Caco-2 (cell line): ENCODE measurements around the gene LCE3B. TPM values are rescaled to one million over a fixed set of nuclear protein-coding genes. Genes with fewer than 3 reads are reported as not detected.

Experiments
- BruUV-seq: library from RNA; stranded (reverse); fragments of 400-500 nt; replicated peaks from 2 replicates; lab custom pipeline; 2021; lab: Mats Ljungman, UMichigan
- CTCF ChIA-PET: fragments of 300-600 bp; sonication (Branson Sonifier 250); formaldehyde crosslinking; loops from one replicate; lab custom pipeline; 2022; ENCODE audit warnings: antibody characterized with exemption; lab: Charles Lee
- POLR2A ChIA-PET: fragments of 300-600 bp; sonication (Branson Sonifier 250); formaldehyde crosslinking; loops from one replicate; lab custom pipeline; 2022; ENCODE audit warnings: antibody characterized with exemption; lab: Charles Lee
- DNase-seq, 2 experiments: peaks; one replicate each; pipeline versions ENCODE4 v3.0.0 to v3.0.0-alpha.2; 2020 to 2022
- H3K27me3 ChIP-seq: replicated peaks from 2 replicates; pipeline ENCODE4 v1.6.0; 2011; ENCODE audit warnings: low read length; ENCODE audit not compliant: control insufficient read depth, insufficient read depth
- H3K36me3 ChIP-seq: 2 replicates; pipeline ENCODE4 v1.5.1; 2011; ENCODE audit warnings: low read length; ENCODE audit not compliant: control insufficient read depth, insufficient read depth
- H3K4me1 ChIP-seq: fragments of 250-450 bp; sonication (Bioruptor Pico); 2 replicates; pipeline ENCODE4 v1.5.1; 2020; ENCODE audit warnings: mild to moderate bottlenecking
- H3K4me3 ChIP-seq: 2 replicates; pipeline ENCODE4 v1.5.1; 2011; ENCODE audit warnings: low read depth, mild to moderate bottlenecking, control low read depth, low read length
- H3K9me3 ChIP-seq: fragments of 250-450 bp; sonication (Bioruptor Pico); 2 replicates; pipeline ENCODE4 v1.5.1; 2020; ENCODE audit warnings: mild to moderate bottlenecking, moderate library complexity
- H3K27ac Mint-ChIP-seq: one replicate; pipeline ENCODE4 v1.8.0; 2022; ENCODE audit warnings: mixed read lengths; ENCODE audit not compliant: unreplicated experiment
- H3K27me3 Mint-ChIP-seq: one replicate; pipeline ENCODE4 v1.8.0; 2022; ENCODE audit warnings: mixed read lengths; ENCODE audit not compliant: insufficient read depth, unreplicated experiment
- H3K36me3 Mint-ChIP-seq: one replicate; pipeline ENCODE4 v1.8.0; 2022; ENCODE audit warnings: mild to moderate bottlenecking, mixed read lengths; ENCODE audit not compliant: insufficient read depth, unreplicated experiment
- H3K4me1 Mint-ChIP-seq: one replicate; pipeline ENCODE4 v1.8.0; 2022; ENCODE audit warnings: low read depth, mixed read lengths; ENCODE audit not compliant: unreplicated experiment
- H3K4me3 Mint-ChIP-seq: one replicate; pipeline ENCODE4 v1.8.0; 2022; ENCODE audit warnings: mild to moderate bottlenecking, moderate library complexity, mixed read lengths; ENCODE audit not compliant: unreplicated experiment
- H3K9me3 Mint-ChIP-seq: one replicate; pipeline ENCODE4 v1.8.0; 2022; ENCODE audit warnings: mixed read lengths; ENCODE audit not compliant: unreplicated experiment
- CTCF ChIP-seq, 2 experiments: fragments of 200-600 bp in 1 of 2; IDR thresholded peaks; 1 replicate in 1 of 2; 2 replicates in 1 of 2; pipeline versions ENCODE4 v1.5.1 to v1.8.0; 2011 to 2022; ENCODE audit warnings: antibody characterized with exemption in 1 of 2, control low read depth in 1 of 2, inconsistent platforms in 1 of 2, low read depth in 1 of 2, low read length in 1 of 2, mild to moderate bottlenecking in 1 of 2, moderate library complexity in 1 of 2; ENCODE audit not compliant: insufficient read depth in 1 of 2, severe bottlenecking in 1 of 2, unreplicated experiment in 1 of 2
- intact Hi-C: fragments of 100-400 bp; cut with micrococcal nuclease; formaldehyde crosslinking; loops from one replicate; pipeline ENCODE4 v1.10.0; 2022; ENCODE audit not compliant: unreplicated experiment
- total RNA-seq: library from RNA; stranded (reverse); gene quantifications from 2 replicates; pipeline ENCODE4 v1.2.3, GENCODE V29; 2022

Gene LCE3B
- total RNA-seq, 1 experiment from 2014 or later: not detected

DNA sequence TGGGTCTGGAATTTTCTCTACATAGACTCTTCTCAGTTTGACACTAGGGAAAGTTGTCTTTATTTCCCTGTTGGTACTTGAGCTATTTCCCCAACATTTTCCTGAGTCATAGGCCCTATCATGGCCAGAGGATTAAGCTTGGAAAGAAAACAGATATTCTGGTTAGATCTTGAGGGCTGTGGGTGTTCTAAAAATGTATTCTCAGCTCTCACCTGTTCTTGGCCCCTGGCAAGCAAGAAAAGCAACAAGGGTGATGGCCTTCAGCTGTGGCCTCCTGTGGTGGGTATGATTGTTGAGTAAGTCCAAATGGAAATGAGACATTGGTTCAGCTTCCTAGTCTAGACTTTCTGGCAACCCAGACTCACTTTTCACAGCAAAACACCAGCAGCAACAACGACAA lies 26.7 kb downstream of the LCE3B start:
- POLR2A ChIA-PET: no interaction called here
- no peak for DNase-seq
- CTCF ChIA-PET: no interaction called here
- Mint-ChIP-seq H3K27me3 (peaks cover 7% of the 10 kb centered on the region), H3K4me1 (no peaks in the 10 kb centered on the region), H3K36me3 (no peaks in the 10 kb centered on the region), H3K4me3 (no peak overlapping the region), H3K27ac (no peak overlapping the region), H3K9me3 (no peaks in the 10 kb centered on the region)
- H3K4me1 ChIP-seq: no peaks in the 10 kb centered on the region
- H3K4me3 ChIP-seq: no peak overlapping the region
- H3K27me3 ChIP-seq: no peaks in the 10 kb centered on the region
- no peaks in the 10 kb centered on the region for H3K9me3 ChIP-seq
- no peak for TF ChIP-seq CTCF (IDR thresholded peaks at IDR 0.05; ENCODE audit: insufficient read depth in 1 of 2, low read depth in 1 of 2, low read length in 1 of 2, severe bottlenecking in 1 of 2, unreplicated experiment in 1 of 2)
- intact Hi-C loops: no loop called here
- no peaks in the 10 kb centered on the region for H3K36me3 ChIP-seq
- BruUV-seq: no TSS peak

- Mint-ChIP-seq H3K4me1 (no peaks in the 10 kb centered on the region), H3K4me3 (no peak overlapping the region), H3K27me3 (peaks cover 7% of the 10 kb centered on the region), H3K36me3 (no peaks in the 10 kb centered on the region), H3K9me3 (no peaks in the 10 kb centered on the region), H3K27ac (no peak overlapping the region)
- Histone ChIP-seq H3K36me3 (no peaks in the 10 kb centered on the region), H3K4me1 (no peaks in the 10 kb centered on the region), H3K4me3 (no peak overlapping the region), H3K9me3 (no peaks in the 10 kb centered on the region), H3K27me3 (no peaks in the 10 kb centered on the region)
- DNase-seq: no peak
- CTCF ChIA-PET: interaction anchor here (0.6 to 1.2 kb wide), 2 partner anchors 10 to 83 kb away, joined by 3 read pairs; no protein-coding TSS in a partner anchor
- intact Hi-C loops: no loop called here
- POLR2A ChIA-PET: no interaction called here
- no peak for TF ChIP-seq CTCF (IDR thresholded peaks at IDR 0.05; ENCODE audit: insufficient read depth in 1 of 2, low read depth in 1 of 2, low read length in 1 of 2, severe bottlenecking in 1 of 2, unreplicated experiment in 1 of 2)
- BruUV-seq: no TSS peak
Measured at GRCh38 chr1:152643945-152644344, 30.3 kb downstream of the LCE3B start.

GRCh38 chr1:152645146-152645545 lies 31.5 kb downstream of the LCE3B start:
- H3K9me3 Mint-ChIP-seq: no peaks in the 10 kb centered on the region
- Histone ChIP-seq H3K9me3 (no peaks in the 10 kb centered on the region), H3K4me3 (no peak overlapping the region), H3K27me3 (no peaks in the 10 kb centered on the region), H3K4me1 (no peaks in the 10 kb centered on the region), H3K36me3 (no peaks in the 10 kb centered on the region)
- BruUV-seq: no TSS peak
- peaks cover 7% of the 10 kb centered on the region for H3K27me3 Mint-ChIP-seq
- no peak overlapping the region for H3K4me3 Mint-ChIP-seq
- intact Hi-C loops: no loop called here
- no peak for DNase-seq
- no peaks in the 10 kb centered on the region for H3K36me3 Mint-ChIP-seq
- ChIA-PET CTCF (no interaction called here), POLR2A (no interaction called here)
- no peaks in the 10 kb centered on the region for H3K4me1 Mint-ChIP-seq
- H3K27ac Mint-ChIP-seq: no peak overlapping the region
- TF ChIP-seq CTCF (IDR thresholded peaks at IDR 0.05; ENCODE audit: insufficient read depth in 1 of 2, low read depth in 1 of 2, low read length in 1 of 2, severe bottlenecking in 1 of 2, unreplicated experiment in 1 of 2): no peak
